ENCODE measurements around the gene SYT8.

The SYT8 gene

DNA sequence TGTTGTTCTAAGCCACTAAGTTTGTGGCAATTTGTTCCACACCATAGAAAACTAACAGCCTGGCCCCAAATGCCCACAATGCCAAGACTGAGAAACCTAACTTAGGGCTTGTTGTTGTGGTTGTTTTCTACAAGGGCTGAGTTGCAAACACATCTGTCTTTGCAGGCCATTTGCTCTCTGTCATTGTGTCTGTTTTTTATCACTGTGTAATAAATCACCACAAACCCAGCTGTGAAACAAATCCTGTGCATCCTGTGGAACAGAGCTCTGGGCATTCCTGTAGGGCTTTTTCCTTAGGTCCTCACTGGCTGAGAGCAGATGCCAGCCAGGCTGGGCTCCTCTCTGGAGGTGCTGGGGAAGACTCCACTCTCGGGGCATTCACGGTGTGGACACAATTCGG is 15.7 kb upstream of the SYT8 start:
- TF ChIP-seq, protein P1, sequence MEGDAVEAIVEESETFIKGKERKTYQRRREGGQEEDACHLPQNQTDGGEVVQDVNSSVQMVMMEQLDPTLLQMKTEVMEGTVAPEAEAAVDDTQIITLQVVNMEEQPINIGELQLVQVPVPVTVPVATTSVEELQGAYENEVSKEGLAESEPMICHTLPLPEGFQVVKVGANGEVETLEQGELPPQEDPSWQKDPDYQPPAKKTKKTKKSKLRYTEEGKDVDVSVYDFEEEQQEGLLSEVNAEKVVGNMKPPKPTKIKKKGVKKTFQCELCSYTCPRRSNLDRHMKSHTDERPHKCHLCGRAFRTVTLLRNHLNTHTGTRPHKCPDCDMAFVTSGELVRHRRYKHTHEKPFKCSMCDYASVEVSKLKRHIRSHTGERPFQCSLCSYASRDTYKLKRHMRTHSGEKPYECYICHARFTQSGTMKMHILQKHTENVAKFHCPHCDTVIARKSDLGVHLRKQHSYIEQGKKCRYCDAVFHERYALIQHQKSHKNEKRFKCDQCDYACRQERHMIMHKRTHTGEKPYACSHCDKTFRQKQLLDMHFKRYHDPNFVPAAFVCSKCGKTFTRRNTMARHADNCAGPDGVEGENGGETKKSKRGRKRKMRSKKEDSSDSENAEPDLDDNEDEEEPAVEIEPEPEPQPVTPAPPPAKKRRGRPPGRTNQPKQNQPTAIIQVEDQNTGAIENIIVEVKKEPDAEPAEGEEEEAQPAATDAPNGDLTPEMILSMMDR (IDR thresholded peaks at IDR 0.05): no peak
- H3K4me3 ChIP-seq (ENCODE audit: low read depth, low read length): no peak overlapping the region
- no peak overlapping the region for H2AFZ ChIP-seq
- no peaks in the 10 kb centered on the region for H3K36me3 ChIP-seq (ENCODE audit: control insufficient read depth, insufficient read depth, low read length)
- H3K4me2 ChIP-seq (ENCODE audit: low read length): no peak overlapping the region
- no peaks in the 10 kb centered on the region for H3K9me3 ChIP-seq (ENCODE audit: control insufficient read depth, low read length)
- H3K27ac ChIP-seq: no peak overlapping the region
- no peaks in the 10 kb centered on the region for H3K79me2 ChIP-seq
- no peak overlapping the region for H3K9ac ChIP-seq
- no peaks in the 10 kb centered on the region for H3K4me1 ChIP-seq
- no peaks in the 10 kb centered on the region for H3K27me3 ChIP-seq (ENCODE audit: control insufficient read depth, insufficient read depth, low read length)

GRCh38 chr11:1820463-1821325 is 14.1 kb upstream of the SYT8 start:
- H3K9ac ChIP-seq: no peak overlapping the region
- H3K4me2 ChIP-seq (ENCODE audit: low read length): no peak overlapping the region
- no peaks in the 10 kb centered on the region for H3K4me1 ChIP-seq
- no peaks in the 10 kb centered on the region for H3K27me3 ChIP-seq (ENCODE audit: control insufficient read depth, insufficient read depth, low read length)
- TF ChIP-seq, protein P1 (IDR thresholded peaks at IDR 0.05): no peak
- no peaks in the 10 kb centered on the region for H3K79me2 ChIP-seq
- H3K27ac ChIP-seq: no peak overlapping the region
- H3K36me3 ChIP-seq (ENCODE audit: control insufficient read depth, insufficient read depth, low read length): no peaks in the 10 kb centered on the region
- H2AFZ ChIP-seq: no peak overlapping the region
- no peak overlapping the region for H3K4me3 ChIP-seq (ENCODE audit: low read depth, low read length)
- no peaks in the 10 kb centered on the region for H3K9me3 ChIP-seq (ENCODE audit: control insufficient read depth, low read length)

DNA sequence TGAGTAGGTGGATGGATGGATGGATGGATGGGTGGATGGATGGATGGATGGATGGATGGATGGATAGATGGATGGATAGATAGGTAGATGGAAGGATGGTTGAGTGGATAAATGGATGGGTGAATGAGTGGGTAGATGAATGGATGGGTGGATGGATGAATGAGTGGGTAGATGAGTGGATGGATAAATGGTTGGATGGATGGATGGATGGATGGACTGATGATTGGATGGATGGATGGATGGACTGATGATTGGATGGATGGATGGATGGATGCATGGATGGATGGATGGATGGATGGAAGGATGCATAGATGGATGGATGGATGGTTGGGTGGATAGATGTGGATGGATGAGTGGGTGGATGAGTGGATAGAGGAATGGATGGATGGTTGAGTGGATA is 13.2 kb upstream of the SYT8 start:
- Histone ChIP-seq H3K27ac (no peak overlapping the region), H3K36me3 (ENCODE audit: control insufficient read depth, insufficient read depth, low read length) (no peaks in the 10 kb centered on the region), H3K27me3 (ENCODE audit: control insufficient read depth, insufficient read depth, low read length) (no peaks in the 10 kb centered on the region), H3K4me3 (ENCODE audit: low read depth, low read length) (no peak overlapping the region), H3K79me2 (no peaks in the 10 kb centered on the region), H3K4me2 (ENCODE audit: low read length) (no peak overlapping the region), H3K9me3 (ENCODE audit: control insufficient read depth, low read length) (no peaks in the 10 kb centered on the region), H3K9ac (no peak overlapping the region), H2AFZ (no peak overlapping the region), H3K4me1 (no peaks in the 10 kb centered on the region)
- TF ChIP-seq, protein P1 (IDR thresholded peaks at IDR 0.05): no peak

DNA sequence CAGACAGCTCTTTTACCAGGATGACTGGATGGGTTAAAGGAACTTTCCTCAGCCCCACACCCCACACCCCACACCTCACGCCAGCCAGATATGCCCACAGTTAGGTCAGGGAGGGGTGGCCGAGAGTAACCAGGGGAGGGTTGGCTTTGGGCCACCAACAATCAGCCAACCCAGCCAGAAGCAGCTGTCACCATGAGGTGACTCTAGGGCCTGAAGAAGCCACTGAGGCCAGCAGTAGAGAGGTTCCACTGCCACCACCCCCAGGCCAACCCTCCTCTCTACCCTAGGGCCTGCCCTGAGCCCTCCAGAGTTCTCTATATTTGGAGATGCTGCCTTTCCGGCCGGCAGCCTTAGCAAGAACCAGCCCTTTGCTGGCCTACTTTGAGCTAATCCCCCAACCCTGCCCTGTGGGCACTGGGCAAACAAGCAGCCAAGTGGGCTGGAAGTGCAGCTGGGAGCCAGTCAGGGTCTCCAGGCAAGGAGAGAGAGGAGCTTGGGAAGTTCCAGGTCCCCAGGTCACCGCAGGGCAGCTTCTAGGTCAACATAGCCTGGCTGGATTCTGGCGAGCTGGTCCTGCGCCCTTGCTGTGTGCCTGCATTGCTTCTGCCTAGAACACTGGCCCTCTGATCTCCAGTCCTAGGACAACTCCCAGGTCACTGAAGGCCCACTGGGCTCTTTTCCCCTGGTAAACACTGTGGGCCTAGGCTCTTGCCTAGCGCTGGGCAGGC is 12.0 kb upstream of the SYT8 start:
- TF ChIP-seq, protein P1 (IDR thresholded peaks at IDR 0.05): no peak
- Histone ChIP-seq H2AFZ (no peak overlapping the region), H3K27ac (no peak overlapping the region), H3K4me2 (ENCODE audit: low read length) (no peak overlapping the region), H3K36me3 (ENCODE audit: control insufficient read depth, insufficient read depth, low read length) (no peaks in the 10 kb centered on the region), H3K9ac (no peak overlapping the region), H3K4me1 (no peaks in the 10 kb centered on the region), H3K79me2 (no peaks in the 10 kb centered on the region), H3K4me3 (ENCODE audit: low read depth, low read length) (no peak overlapping the region), H3K9me3 (ENCODE audit: control insufficient read depth, low read length) (no peaks in the 10 kb centered on the region), H3K27me3 (ENCODE audit: control insufficient read depth, insufficient read depth, low read length) (no peaks in the 10 kb centered on the region)
